ENCODE measurements around the gene MCM3.

DNA sequence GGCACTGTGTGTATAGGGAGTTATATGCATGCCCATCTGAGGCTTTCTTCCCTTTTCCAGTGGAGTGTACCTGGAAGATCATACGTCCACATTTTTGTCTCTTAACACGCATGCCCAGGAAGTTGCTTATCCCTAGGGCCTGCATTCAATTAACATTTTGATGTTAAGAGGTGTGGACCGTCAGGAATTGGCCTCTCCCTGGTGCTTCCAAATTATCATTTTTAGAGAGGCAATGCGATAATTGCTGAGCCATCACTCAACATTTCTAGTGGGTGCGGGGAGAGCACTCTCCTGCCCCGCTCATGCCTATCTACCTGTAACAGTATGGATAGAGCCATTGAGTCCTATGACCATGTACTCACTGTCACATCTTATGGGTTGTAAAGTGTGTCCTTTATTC is 39.6 kb upstream of the MCM3 start:
- TF ChIP-seq EZH2 (IDR thresholded peaks at IDR 0.05) (no peak), POLR2AphosphoS5 (IDR thresholded peaks at IDR 0.05; ENCODE audit: borderline replicate concordance, low read depth, low read length) (no peak)
